GF-D8 (cell line): ENCODE measurements around the gene FBRSL1.
"Not testable (repeated sequence)": the region's sequence is repeated elsewhere in the genome, so short reads cannot be mapped to it uniquely, and the experiment has no call there.

Experiments used
- DNase-seq: peaks from one replicate; lab custom pipeline; 2025; lab: John Stamatoyannopoulos, UW

FBRSL1 gene

DNA sequence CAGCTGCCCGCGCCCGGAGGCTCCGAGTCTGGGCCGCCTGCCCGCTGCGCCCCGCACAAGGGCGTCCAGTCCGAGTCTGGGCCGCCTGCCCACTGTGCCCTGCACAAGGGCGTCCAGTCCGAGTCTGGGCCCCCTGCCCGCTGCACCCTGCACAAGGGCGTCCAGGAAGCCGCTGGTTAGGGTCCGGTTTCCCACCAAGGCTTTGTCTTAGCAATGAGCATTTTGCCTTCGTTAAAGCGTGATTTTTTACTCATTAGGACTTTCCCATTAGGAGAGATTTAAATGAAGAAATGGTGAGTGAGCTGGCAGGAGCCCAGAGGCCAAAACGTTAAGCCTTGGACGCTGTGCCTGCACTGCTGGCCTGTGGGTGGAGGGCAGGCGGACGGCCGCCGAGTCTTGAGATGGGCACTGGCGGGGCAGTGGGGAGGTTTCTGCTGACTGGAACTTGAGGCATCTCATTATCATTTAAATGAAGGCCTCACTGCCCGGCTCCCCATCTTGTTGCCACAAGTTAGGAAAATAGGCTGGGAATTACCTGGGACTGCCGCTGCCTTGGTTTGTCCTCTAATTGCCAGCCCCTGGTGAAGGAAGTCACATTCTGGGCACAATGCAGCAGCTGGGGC, 36.0 kb downstream of the FBRSL1 start:
- DNase-seq: no peak

DNA sequence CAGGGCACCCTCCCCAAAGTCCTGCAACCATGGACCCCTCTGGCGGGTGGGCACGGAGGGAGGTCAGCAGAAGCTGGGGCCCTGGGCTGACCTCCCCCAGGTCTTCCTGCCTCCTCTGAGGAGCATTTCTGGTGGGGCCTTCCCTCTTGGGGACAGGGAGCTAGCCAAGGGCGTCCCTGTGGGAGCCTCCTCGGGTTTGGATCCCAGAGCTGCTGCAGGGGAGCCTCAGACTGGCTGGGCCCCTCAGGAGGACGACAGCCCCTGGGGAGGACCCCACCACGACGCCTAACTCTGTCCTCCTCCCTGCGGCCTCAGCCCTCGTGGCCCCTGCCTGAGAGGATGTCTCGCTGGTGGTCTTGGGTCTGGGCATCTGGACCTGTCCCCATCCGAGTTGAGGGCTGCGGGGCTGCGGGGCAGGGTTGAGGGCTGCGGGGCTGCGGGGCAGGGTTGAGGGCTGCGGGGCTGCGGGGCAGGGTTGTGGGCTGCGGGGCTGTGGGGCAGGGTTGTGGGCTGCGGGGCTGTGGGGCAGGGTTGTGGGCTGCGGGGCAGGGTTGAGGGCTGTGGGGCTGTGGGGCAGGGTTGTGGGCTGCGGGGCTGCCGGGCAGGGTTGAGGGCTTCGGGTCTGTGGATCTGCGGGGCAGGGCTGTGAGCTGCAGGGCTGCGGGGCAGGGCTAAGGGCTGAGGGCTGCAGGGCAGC, 37.4 kb downstream of the FBRSL1 start:
- no peak for DNase-seq

DNA sequence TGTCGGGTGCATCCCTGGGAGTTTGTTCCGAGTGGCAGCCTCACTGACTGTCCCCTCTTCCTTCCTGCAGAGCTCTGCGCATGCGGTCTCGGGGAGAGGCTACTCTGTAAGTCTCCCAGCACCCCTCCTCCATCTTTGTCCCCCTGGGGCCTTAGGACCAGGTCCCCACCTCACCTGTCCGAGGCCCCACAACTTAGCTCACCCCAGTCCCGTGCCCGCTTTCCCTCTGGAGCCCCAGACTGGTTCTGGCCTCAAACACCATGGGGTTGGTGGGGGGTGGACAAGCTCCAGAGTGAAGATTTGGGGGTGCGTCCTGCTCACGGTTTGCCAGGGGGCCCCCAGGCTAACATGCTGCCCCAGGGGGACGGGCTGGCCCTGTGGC, 37.9 kb downstream of the FBRSL1 start:
- no peak for DNase-seq

GRCh38 chr12:132528564-132529106, 38.7 kb downstream of the FBRSL1 start:
- no peak for DNase-seq

GRCh38 chr12:132529156-132529839, 39.3 kb downstream of the FBRSL1 start:
- DNase-seq: no peak

- no peak for DNase-seq
Observed at GRCh38 chr12:132529906-132530305, 40.0 kb downstream of the FBRSL1 start.

DNA sequence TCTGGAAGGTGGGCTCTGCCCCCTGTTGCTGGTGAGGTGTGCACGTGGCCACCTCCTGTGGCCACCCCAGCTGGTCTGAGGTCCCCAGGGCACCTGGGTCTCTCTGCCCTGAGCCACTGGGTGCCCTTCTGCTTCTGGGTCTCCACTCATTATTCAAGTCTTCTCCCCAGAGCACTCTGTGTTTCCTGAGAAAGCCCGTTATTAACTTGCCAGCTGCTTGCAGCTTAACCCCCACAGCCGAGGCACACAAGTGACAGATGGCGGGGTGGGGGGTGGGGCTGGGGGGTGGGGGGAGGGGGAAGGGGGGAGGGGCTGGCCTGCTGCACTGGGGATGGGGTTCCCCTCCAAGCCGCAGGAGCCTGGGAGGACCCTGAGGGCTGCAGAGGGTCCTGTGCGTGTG, 40.5 kb downstream of the FBRSL1 start:
- no peak for DNase-seq

- no peak for DNase-seq
Observed at GRCh38 chr12:132530851-132531250, 40.9 kb downstream of the FBRSL1 start.

GRCh38 chr12:132532711-132533583, 43.0 kb downstream of the FBRSL1 start:
- not testable (repeated sequence) for DNase-seq

- no peak for DNase-seq
Observed at GRCh38 chr12:132533584-132533958, 43.6 kb downstream of the FBRSL1 start.

DNA sequence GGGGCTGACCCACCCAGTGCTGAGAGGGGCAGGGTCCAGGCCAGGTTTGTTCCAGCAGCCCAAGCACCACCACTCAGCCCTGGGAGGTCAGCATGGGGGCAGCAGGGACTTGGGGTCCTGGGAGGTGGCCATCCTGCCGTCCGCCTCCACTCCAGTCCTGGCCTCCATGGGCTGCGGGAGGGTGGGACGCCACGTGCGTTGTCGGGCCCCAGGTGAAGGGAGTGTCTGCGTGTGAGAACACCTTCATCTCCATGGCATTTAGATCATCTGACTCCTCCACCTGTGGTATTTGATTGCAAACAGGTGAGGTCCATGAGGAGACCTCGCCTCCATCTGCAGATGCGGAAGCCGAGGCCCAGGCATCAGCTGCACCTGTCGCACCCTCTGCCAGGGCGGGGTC, 44.1 kb downstream of the FBRSL1 start:
- DNase-seq: no peak

DNA sequence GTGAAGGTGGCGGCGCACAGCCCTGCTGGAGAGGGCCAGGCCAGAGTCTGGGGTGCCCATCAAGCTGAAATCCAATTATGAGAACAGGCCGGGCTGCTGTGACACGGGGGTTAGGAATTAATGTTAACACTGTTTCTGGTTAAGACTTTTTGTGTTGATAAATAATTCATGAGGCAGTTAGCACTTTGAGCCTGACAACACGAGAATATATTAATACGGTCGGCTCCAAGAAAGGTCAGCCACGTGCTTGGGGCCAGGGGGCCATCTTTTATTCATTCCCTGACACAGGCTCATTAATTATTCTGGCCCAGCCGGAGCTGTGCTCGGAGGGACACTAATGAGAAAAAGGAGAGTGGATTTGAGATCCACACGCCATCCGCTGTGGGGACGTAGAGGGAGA, 45.1 kb downstream of the FBRSL1 start:
- DNase-seq: no peak

DNA sequence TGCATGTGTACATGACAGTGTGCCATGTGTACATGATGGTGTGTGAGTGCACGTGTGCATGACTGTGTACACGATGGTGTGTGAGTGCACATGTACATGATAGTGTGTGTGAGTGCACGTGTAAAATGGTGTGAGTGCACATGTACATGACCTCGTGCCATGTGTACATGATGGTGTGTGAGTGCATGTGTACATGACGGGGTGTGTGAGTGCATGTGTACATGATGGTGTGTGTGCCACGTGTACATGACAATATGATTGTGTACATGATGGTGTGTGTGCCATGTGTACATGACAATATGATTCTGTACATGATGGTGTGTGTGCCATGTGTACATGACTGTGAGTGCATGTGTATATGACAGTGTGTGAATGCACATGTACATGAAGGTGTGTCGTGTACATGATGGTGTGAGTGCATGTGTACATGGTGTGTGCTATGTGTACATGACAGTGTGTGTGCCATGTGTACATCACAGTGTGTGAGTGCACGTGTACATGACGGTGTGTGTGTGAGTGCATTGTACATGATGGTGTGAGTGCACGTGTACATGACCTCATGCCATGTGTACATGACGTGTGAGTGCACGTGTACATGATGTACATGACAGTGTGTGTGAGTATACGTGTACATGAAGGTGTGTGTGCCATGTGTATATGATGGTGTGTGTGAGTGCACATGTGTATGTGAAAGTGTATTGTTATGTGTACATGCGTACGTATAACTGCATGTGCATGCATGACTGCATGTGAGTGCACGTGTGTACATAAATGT, 46.3 kb downstream of the FBRSL1 start:
- DNase-seq: no peak

- DNase-seq: no peak
Observed at GRCh38 chr12:132537049-132537448, 47.1 kb downstream of the FBRSL1 start.

DNA sequence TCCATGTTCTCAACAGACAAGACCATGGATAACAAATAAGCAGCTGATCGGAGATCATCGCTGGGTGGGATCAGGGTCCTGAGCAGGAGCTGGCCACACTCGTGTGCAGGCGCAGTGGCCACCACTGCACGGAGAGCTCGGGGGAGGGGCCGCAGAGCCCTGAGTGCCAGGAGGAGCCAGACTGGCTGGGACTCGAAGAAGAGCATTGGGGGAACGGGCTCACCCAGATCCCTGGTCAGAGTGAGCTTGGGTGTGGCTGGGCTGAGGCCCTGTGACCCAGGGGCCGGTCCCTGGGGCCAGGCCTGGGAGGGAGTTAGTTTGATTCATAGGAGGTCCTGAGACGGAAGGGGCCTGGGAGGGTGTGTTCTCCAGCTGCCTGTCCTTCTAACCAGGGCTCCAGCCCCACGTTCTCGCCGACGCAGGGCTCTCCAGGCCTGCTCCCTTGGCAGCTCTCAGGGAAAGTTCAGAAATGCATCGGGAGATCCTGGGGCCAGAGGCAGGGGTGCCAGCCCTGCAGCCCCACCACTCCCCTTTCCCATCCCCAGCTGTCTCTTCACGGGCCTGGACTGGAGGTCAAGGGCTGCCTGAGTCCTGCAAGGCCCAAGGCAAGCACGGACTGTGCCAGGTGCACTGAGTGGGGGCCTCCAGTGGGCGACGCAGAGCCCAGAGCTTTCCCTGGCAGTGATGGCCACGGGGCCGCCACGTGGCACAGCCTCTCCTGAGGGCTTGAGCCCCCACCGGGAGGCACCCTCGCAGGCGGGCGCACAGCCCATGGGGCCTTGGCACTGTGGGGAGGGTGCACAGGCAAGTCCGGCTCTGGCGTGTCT, 48.1 kb downstream of the FBRSL1 start:
- no peak for DNase-seq

GRCh38 chr12:132538663-132538990, 48.7 kb downstream of the FBRSL1 start:
- DNase-seq: no peak

DNA sequence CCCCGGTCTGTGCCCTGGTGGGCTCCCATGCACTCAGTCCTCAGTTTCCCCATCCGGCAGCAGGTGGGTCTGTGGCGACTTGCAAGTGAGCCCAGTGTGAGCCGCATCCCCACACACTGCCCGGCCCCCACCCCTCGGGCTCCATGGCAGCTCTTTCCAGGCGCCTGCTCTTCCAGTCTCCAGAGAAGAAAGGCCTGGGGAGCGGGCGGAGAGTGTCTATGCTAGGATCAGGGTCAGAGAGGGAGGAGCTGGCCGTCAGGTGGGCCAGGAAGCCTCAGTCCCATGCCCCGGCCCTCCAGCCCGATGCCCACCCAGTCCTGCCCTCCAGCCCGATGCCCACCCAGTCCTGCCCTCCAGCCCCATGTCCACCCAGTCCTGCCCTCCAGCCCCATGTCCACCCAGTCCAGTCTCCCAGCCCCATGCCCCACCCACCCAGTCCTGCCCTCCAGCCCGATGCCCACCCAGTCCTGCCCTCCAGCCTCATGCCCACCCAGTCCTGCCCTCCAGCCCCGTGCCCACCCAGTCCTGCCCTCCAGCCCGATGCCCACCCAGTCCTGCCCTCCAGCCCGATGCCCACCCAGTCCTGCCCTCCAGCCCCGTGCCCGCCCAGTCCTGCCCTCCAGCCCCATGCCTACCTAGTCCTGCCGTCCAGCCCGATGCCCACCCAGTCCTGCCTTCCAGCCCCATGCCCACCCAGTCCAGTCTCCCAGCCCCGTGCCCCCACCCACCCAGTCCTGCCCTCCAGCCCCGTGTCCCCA, 49.2 kb downstream of the FBRSL1 start:
- no peak for DNase-seq

GRCh38 chr12:132540436-132540835, 50.5 kb downstream of the FBRSL1 start:
- no peak for DNase-seq

- DNase-seq: no peak
Observed at GRCh38 chr12:132541200-132541599, 51.2 kb downstream of the FBRSL1 start.

DNA sequence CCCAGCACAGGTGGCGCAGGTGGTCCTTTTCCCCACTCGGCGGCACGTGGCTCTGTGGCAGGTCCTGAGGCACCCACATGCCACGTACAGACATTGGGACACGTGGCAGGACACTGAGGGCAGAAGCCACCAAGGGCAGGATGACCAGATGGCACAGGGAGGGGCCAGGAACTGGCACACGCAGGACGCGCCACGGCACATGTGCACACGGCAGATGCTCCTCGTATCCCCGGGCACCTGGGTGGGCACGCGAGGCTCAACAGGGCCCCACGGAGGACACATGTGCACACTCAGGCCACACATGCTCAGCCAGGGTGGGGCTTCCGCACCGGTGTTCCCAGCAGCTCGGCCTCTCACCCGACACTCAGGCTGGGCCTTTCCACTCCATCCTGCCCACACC, 52.0 kb downstream of the FBRSL1 start:
- no peak for DNase-seq
